OCI-LY1 (cell line): ENCODE measurements around the gene MOSPD2.

Experiments used
- H2AFZ ChIP-seq: fragments of 200-600 bp; sonication (generic), shearing (Covaris generic); 2 replicates; pipeline ENCODE4 v1.6.0; 2014; ENCODE audit warnings: antibody characterized with exemption, mild to moderate bottlenecking, low read length
- H3F3A ChIP-seq: fragments of 200-600 bp; sonication (generic), shearing (Covaris generic); 2 replicates; pipeline ENCODE4 v1.6.0; 2014; ENCODE audit warnings: mild to moderate bottlenecking, antibody characterized with exemption, low read length, moderate library complexity; ENCODE audit not compliant: insufficient read depth
- H3K27ac ChIP-seq: fragments of 200-600 bp; sonication (generic); 2 replicates; pipeline ENCODE4 v1.5.1; 2014; ENCODE audit warnings: low read length, mixed run types, mild to moderate bottlenecking, low read depth; ENCODE audit not compliant: poor library complexity, severe bottlenecking
- H3K27me3 ChIP-seq: fragments of 200-600 bp; sonication (generic); 2 replicates; pipeline ENCODE4 v1.6.0; 2014; ENCODE audit warnings: antibody characterized with exemption, mild to moderate bottlenecking, low read length, moderate library complexity; ENCODE audit not compliant: insufficient read depth
- H3K36me3 ChIP-seq: fragments of 200-600 bp; sonication (generic); 2 replicates; pipeline ENCODE4 v1.6.1; 2014; ENCODE audit warnings: mild to moderate bottlenecking, antibody characterized with exemption, low read length, moderate library complexity, mixed read lengths; ENCODE audit not compliant: insufficient read depth
- H3K4me1 ChIP-seq: fragments of 200-600 bp; sonication (generic); 2 replicates; pipeline ENCODE4 v1.5.1; 2014; ENCODE audit warnings: mild to moderate bottlenecking, low read length, moderate library complexity; ENCODE audit not compliant: insufficient read depth, severe bottlenecking
- H3K4me2 ChIP-seq: fragments of 200-600 bp; sonication (generic), shearing (Covaris generic); 2 replicates; pipeline ENCODE4 v1.6.1; 2014; ENCODE audit warnings: low read length
- H3K4me3 ChIP-seq: fragments of 200-600 bp; sonication (generic); 2 replicates; pipeline ENCODE4 v1.5.1; 2014; ENCODE audit warnings: low read length, low read depth, mild to moderate bottlenecking, mixed read lengths; ENCODE audit not compliant: poor library complexity, severe bottlenecking
- H3K79me2 ChIP-seq: fragments of 200-600 bp; shearing (Covaris generic); 2 replicates; pipeline ENCODE4 v1.6.1; 2016; ENCODE audit warnings: mixed run types, low read length, mixed read lengths; ENCODE audit not compliant: insufficient read depth
- H3K9ac ChIP-seq: fragments of 200-600 bp; sonication (generic), shearing (Covaris generic); 2 replicates; pipeline ENCODE4 v1.6.1; 2014; ENCODE audit warnings: mild to moderate bottlenecking, low read length, mixed read lengths
- H3K9me2 ChIP-seq: fragments of 200-600 bp; sonication (generic), shearing (Covaris generic); 2 replicates; pipeline ENCODE4 v1.6.1; 2014; ENCODE audit warnings: low read depth, mild to moderate bottlenecking, low read length, mixed read lengths
- H3K9me3 ChIP-seq: fragments of 200-600 bp; shearing (Covaris generic); 2 replicates; pipeline ENCODE4 v1.6.1; 2014; ENCODE audit warnings: low read length, mixed read lengths
- H4K20me1 ChIP-seq: fragments of 200-600 bp; sonication (generic), shearing (Covaris generic); 2 replicates; pipeline ENCODE4 v1.6.0; 2016; ENCODE audit warnings: mild to moderate bottlenecking, low read length; ENCODE audit not compliant: insufficient read depth
- CTCF ChIP-seq: fragments of 200-600 bp; sonication (generic), shearing (Covaris generic); IDR thresholded peaks from 2 replicates; pipeline ENCODE4 v1.5.1; 2017; ENCODE audit warnings: mild to moderate bottlenecking, antibody characterized with exemption, low read length, moderate library complexity, mixed read lengths
- EZH2 ChIP-seq: fragments of 200-600 bp; sonication (generic), shearing (Covaris generic); IDR thresholded peaks from 2 replicates; pipeline ENCODE4 v1.8.0; 2017; ENCODE audit warnings: borderline replicate concordance, mixed run types, mild to moderate bottlenecking, antibody characterized with exemption, low read length, moderate library complexity, mixed read lengths

Gene MOSPD2

GRCh38 chrX:14899607-14900006 lies 26.4 kb downstream of the MOSPD2 start:
- no peak overlapping the region for H3K4me3 ChIP-seq
- no peaks in the 10 kb centered on the region for H3K9me3 ChIP-seq
- no peak overlapping the region for H3K4me2 ChIP-seq
- no peaks in the 10 kb centered on the region for H3K79me2 ChIP-seq
- no peaks in the 10 kb centered on the region for H3K27me3 ChIP-seq
- no peaks in the 10 kb centered on the region for H3K4me1 ChIP-seq
- no peak overlapping the region for H3K27ac ChIP-seq
- H3K9ac ChIP-seq, result no peak overlapping the region
- H3K9me2 ChIP-seq, result no peaks in the 10 kb centered on the region
- no peaks in the 10 kb centered on the region for H3F3A ChIP-seq
- peaks cover 9% of the 10 kb centered on the region; the same call in 1 of the 2 replicates for H3K36me3 ChIP-seq
- H4K20me1 ChIP-seq, result no peaks in the 10 kb centered on the region
- TF ChIP-seq EZH2 (no peak), CTCF (no peak)
- H2AFZ ChIP-seq, result no peak overlapping the region

- no peaks in the 10 kb centered on the region for H3K27me3 ChIP-seq
Measured at GRCh38 chrX:14902537-14902936, 29.3 kb downstream of the MOSPD2 start.

GRCh38 chrX:14903891-14904290 lies 30.7 kb downstream of the MOSPD2 start:
- TF ChIP-seq EZH2 (no peak), CTCF (no peak)
- H3K9ac ChIP-seq, result no peak overlapping the region
- no peak overlapping the region for H3K4me2 ChIP-seq
- peaks cover 9% of the 10 kb centered on the region; the same call in 1 of the 2 replicates for H3K36me3 ChIP-seq
- H3K9me3 ChIP-seq, result no peaks in the 10 kb centered on the region
- H3K9me2 ChIP-seq, result no peaks in the 10 kb centered on the region
- no peaks in the 10 kb centered on the region for H3F3A ChIP-seq
- no peaks in the 10 kb centered on the region for H3K27me3 ChIP-seq
- no peaks in the 10 kb centered on the region for H4K20me1 ChIP-seq
- H2AFZ ChIP-seq, result no peak overlapping the region
- no peak overlapping the region for H3K27ac ChIP-seq
- no peak overlapping the region for H3K4me3 ChIP-seq
- no peaks in the 10 kb centered on the region for H3K4me1 ChIP-seq
- H3K79me2 ChIP-seq, result no peaks in the 10 kb centered on the region

More at GRCh38 chrX:14902537-14902936, 29.3 kb downstream of the MOSPD2 start:
- Histone ChIP-seq H3K9me2 (no peaks in the 10 kb centered on the region), H3K79me2 (no peaks in the 10 kb centered on the region), H3K9ac (no peak overlapping the region), H3K4me1 (no peaks in the 10 kb centered on the region), H3K4me2 (no peak overlapping the region), H4K20me1 (no peaks in the 10 kb centered on the region), H3K36me3 (peaks cover 9% of the 10 kb centered on the region; the same call in 1 of the 2 replicates), H3K4me3 (no peak overlapping the region), H3K27ac (no peak overlapping the region), H3F3A (no peaks in the 10 kb centered on the region), H2AFZ (no peak overlapping the region), H3K9me3 (no peaks in the 10 kb centered on the region)
- no peak for TF ChIP-seq EZH2
- no peak for TF ChIP-seq CTCF
